GM12873 (cell line): Measurements from ENCODE around the gene KRT2.

Experiments used
- TF ChIP-seq, protein P1 (sequence below): IDR thresholded peaks from 2 replicates; pipeline ENCODE4 v1.5.1; 2012; ENCODE audit warnings: low read depth, mild to moderate bottlenecking, moderate library complexity, low read length, control low read depth; ENCODE audit not compliant: insufficient read depth; ENCODE audit errors: missing control alignments

Gene KRT2

DNA sequence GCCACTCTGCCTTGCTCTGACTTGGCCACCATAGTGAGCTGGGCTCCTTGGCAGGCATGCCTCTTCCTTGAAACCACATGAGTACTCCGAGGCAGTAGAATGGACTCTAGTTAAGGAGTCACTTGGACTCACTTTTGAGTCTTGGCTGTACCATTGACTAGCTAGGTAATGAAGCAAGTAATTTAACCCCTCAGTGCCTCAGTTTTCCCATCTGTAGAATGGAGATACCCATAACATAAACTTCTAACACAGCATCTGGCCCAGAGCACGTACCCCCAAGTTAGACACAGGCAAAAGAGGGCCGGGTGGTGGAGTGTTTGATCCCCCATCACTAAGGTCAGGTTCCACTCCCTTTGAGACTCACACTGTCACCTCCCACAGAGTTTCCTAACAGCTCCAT is 43.0 kb upstream of the KRT2 start:
- TF ChIP-seq, protein P1, sequence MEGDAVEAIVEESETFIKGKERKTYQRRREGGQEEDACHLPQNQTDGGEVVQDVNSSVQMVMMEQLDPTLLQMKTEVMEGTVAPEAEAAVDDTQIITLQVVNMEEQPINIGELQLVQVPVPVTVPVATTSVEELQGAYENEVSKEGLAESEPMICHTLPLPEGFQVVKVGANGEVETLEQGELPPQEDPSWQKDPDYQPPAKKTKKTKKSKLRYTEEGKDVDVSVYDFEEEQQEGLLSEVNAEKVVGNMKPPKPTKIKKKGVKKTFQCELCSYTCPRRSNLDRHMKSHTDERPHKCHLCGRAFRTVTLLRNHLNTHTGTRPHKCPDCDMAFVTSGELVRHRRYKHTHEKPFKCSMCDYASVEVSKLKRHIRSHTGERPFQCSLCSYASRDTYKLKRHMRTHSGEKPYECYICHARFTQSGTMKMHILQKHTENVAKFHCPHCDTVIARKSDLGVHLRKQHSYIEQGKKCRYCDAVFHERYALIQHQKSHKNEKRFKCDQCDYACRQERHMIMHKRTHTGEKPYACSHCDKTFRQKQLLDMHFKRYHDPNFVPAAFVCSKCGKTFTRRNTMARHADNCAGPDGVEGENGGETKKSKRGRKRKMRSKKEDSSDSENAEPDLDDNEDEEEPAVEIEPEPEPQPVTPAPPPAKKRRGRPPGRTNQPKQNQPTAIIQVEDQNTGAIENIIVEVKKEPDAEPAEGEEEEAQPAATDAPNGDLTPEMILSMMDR: no peak

DNA sequence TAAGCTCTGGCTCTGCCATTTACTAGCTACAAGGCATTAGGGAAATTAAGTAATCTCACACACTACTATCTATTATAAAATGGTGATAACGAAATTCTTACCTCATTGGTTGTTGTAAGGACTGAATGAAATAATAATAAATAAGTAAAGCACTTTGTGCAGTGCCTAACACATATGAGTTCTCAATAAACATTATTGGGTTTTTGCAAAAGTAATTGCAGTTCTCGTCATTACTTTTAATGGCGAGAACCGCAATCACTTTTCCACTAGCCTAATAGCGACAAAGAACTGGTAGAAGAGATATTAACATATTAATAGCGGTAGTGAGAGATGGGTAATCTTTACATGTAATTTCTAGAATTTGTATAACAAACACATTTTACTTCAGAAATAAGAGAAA is 42.1 kb upstream of the KRT2 start:
- TF ChIP-seq, protein P1: no peak

GRCh38 chr12:52693261-52693660 is 41.2 kb upstream of the KRT2 start:
- TF ChIP-seq, protein P1: no peak

GRCh38 chr12:52692254-52692653 is 40.2 kb upstream of the KRT2 start:
- TF ChIP-seq, protein P1: no peak

- TF ChIP-seq, protein P1: no peak
Observed at GRCh38 chr12:52691841-52692150, 39.8 kb upstream of the KRT2 start.

DNA sequence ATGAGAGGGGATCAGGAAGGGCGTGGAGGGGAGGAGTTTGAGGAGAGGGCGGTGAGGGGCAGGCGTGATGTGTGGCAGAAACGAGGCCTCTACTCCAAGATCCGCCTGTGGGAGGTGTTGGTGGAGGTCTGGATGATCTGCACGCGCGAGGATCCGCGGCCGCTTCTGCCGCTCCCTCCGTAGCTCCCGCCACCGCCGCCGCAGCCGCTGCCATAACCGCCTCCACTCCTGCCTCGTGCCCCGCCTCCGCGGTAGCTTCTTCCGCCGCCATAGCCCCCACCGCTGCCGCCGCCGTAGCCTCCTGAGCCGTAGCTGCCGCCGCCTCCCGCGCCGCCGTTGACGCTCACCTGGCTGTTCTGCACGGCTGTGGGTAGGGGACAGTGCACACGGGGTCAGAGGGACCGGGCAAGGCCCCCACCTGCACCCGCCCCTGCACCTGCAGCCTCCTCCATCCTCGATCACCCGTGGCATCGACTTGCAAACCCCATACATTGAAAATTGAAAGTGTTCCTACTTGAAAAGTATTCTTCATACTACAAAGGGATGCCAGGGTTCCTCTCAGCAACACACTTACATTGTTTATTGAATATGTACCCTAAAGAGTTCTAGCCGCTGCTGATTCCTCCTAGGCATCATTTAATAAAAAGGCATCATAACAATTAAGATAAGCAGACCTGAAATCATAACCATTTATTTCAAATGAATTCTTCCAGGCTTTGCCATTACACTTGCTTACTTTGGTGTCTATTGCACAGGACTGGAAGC is 39.2 kb upstream of the KRT2 start:
- TF ChIP-seq, protein P1: no peak

DNA sequence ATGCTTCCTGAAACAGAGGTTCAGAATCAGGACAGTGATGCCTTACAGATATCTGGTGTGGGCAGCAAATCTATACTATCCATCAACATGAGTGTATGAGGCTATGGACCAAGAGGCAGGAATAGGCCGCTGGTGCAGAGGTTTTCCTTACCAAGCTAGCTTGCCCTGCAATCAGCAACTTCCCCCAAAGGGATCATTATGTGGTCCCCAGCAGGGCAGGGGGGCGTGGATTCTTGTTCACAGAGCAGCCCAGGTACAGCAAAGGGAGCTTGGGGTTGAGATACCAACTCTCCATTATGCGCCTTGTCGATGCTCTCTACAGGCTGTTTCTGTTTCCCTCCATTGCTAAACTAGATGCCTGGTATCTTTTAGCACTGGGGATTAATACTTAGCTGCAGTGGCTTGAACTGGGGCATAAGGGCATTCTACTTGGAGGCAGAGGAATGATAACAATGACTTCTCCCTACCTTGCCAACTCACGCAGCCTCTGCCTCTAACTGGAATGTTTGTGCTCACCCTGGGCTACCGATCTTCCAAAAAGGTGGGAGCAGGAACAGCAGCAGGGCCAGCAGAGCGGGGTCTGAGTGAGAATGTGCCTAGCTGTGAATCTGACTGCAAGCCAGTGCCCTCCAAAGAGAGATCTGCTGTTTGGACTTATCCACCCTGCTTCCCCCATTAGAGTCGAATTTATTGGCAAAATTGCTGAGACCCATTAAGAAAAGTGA is 38.5 kb upstream of the KRT2 start:
- TF ChIP-seq, protein P1: no peak
